DMS153 treated with DMSO at 0.1 percent for 48 hours (cell line): Measurements from ENCODE around the gene DEXI.
A peak's percentile ranks its signal among the peaks of the same experiment; 100 is the strongest.
"Not testable (repeated sequence)": the region's sequence is repeated elsewhere in the genome, so short reads cannot be mapped to it uniquely, and the experiment has no call there.

ENCODE experiments used
- DNase-seq: peaks from one replicate; lab custom pipeline; 2025; ENCODE audit not compliant: unreplicated experiment; lab: John Stamatoyannopoulos, UW

The DEXI gene

DNA sequence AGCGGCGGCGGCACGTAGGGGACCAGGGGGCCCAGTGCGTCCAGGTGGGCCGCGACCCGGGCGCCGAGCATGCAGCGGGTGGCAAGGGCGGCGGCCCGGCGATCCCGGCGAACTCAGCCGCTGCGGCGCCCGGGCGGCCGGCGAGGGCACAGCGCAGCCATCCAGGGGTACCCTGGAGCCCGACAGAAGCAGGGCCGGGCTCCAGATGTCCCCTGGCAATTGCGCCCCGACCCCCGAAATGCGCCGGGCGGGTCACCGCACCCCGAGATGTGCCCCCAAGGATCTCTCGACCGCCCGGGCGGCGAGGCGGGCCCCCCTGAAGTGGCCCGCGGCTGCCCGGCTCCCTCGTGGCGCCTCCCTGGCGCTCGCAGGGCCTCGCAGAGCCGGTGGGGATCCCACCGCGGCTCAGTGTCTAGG is 325 bp downstream of the DEXI start:
- DNase-seq: not testable (repeated sequence)

DNA sequence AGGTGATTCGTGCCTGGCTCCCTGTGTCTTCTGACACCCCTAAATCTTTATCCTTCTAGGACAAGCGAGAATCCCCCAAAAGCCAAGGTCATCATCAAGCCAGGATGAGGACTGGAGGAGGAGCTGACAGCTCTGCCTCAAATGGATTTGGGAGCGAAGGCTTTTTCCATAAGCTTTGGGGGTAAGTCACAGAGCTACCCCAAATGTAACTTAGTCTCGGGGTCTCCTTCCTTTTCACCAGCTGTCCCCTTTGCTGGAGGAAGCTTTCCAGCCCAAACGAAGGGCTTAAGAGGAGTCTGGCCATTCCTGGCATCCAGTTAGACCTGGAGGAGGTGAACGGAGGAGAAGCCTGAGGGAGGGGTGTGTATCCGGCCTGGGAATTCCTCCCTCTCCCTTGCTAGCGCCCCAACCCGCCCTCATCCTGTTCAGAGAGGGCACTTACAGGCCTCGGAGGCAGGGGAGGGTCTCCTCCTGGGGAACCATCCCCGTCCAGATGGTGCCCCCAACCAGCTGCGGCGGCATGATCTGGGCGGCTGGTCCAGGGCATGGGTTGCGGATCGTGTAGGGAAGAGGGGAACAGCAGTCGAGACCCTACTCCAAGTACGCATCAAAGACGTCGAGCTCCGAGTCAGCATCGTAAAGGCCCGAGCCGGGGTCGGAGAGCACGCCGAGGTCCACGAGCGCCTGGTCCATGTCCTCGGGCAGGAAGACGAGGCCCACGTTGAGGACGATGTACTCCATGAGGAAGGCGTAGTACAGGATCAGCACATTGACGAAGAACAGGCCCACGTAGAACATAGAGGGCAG is 938 bp downstream of the DEXI start:
- peak; percentile 8 for DNase-seq

GRCh38 chr16:10940501-10941079 is 1.7 kb downstream of the DEXI start:
- DNase-seq: no peak

GRCh38 chr16:10939649-10940234 is 2.5 kb downstream of the DEXI start:
- DNase-seq: no peak

DNA sequence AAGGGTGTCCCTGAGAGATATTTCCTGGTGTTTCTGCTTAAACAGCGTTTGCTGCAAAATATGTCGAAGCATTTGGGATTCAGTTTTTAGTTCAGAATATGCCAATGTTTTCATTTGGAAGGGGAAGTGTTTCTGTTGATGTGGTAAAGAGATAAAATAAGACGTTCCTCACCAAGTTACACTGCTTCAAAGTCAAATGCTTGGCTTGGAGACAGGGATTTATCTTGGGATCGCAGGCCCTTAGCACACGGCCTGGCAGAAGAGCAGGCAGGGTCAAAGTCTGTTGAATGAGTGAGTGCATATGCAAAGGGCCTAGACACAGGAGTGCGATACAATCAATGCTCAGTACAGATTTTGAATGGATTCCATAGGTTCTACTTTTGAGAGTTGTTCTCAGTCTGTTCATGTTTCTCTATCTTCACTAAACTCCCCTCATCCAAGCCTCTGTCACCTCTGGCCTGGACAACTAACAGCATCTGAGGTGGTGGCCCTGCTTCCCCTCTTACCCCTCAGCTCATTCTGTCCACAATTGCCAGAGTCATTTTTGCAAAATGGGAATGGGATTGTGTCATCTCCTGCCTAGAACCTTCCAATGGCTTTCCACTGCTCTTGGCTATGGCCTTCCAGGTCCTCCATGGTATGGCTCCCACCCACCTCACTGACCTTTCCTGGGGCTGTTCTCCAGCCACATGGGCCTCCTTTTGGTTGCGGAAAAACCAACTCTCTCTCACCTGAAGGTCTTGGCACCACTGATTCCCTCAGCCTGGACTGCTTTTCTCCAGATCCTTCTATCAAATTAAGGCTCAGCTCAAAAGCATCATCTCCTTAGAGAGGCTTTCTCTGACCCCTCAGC is 3.2 kb downstream of the DEXI start:
- no peak for DNase-seq

DNA sequence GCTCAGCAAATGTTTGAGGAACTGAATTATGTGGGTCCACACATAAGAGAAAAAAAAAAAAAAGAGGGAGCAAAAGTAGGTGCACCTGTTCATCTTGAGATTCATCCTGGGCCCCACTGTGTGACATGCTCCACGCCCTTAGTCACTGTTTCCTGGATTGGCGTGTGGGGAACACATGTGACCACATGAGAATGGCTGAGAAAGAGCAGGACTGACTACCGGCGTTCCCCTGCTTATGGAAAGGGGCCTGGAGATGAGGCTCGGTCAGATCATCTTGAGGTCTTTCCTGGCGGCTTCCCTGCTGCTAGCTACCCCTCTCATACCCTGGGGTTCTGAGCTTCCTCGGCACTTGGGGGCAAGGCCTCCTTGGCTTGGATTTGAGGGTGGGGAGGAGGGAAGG is 3.9 kb downstream of the DEXI start:
- DNase-seq: no peak

GRCh38 chr16:10937068-10937859 is 5.0 kb downstream of the DEXI start:
- DNase-seq: no peak

- no peak for DNase-seq
Measured at GRCh38 chr16:10936272-10936984, 5.8 kb downstream of the DEXI start.

DNA sequence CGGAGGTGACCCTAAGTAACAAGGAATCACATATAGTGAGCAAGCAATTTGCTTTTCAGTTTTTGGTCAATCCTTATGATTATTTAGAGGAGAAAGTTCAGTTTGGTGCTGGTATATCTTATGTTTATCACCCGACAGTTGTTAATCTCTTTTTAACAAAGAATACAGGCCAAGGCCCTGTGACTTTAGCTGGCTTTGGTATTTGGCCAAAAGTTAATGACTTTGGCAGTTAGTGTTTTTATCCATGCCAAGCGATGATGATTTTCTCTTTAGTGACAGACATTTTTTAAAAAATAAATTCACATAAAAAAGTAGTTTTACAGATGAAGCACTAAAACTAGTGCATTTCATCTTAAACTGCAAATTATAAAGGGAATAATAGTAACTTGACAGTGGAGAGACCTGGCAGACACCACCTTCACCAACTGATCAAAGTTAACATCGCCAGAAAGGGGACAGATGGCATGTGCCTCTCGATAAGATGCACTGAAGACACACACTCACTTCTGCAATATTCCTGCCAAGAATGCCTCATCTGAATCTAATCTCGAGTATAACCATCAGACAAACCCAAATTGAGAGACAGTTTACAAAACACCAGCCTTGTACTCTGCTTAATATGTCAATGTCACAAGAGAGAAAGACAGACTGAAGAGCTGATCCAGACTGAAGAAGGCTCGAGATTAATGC is 6.9 kb downstream of the DEXI start:
- DNase-seq: no peak

GRCh38 chr16:10934325-10935107 is 7.8 kb downstream of the DEXI start:
- no peak for DNase-seq

DNA sequence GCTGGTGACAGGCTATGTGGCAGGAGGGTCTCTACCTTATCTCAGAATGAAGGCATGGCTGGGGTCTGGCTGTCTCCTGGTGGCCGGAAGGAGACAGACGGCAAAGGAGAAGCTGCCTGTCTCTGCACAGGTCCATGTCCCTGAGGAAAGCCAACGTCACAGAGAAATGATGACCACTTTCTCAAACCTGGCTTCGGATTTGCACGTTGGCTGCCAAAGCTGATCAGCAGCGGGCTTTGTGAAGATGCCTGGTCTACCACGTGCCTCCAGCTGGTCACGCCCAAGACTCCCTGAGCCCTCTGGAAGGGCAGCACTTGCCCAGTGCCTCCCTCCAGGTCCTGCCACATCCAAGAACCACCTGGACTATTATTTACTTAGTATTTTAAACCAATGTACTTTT is 8.4 kb downstream of the DEXI start:
- DNase-seq: no peak

GRCh38 chr16:10932959-10933710 is 9.1 kb downstream of the DEXI start:
- no peak for DNase-seq

DNA sequence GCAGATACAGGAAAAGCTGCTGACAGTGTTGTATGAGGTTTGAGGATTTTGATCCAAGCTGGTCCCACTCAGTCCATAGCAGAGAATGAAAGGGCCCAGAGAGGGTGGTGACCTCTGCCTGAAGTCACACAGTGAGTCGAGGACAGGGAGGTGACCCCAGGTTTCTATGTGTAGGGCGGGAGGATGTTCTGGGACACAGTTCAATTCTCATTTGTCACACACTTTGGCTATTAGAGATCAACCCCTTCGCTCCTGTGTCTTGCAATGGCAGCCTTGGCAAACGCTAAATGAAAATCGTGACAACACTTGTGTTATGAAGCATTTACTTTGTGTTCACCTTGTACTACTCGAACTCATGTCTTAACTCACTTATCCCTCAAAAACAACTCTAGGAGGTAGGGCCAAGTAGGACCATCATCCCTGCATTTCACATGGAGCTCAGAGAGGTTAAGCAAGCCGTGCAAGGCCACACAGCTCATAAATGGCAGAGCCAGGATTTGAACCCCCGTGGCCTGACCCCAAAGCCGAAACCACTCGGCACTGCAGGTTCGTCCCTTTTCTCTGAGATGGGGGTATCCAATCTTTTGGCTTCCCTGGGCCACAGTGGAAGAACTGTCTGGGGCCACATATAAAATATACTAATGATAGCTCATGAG is 10.2 kb downstream of the DEXI start:
- no peak for DNase-seq

- DNase-seq: no peak
Measured at GRCh38 chr16:10931134-10931533, 11.1 kb downstream of the DEXI start.

- no peak for DNase-seq
Measured at GRCh38 chr16:10930755-10931093, 11.5 kb downstream of the DEXI start.

- DNase-seq: peak; percentile 1
Measured at GRCh38 chr16:10929853-10930754, 12.2 kb downstream of the DEXI start.

DNA sequence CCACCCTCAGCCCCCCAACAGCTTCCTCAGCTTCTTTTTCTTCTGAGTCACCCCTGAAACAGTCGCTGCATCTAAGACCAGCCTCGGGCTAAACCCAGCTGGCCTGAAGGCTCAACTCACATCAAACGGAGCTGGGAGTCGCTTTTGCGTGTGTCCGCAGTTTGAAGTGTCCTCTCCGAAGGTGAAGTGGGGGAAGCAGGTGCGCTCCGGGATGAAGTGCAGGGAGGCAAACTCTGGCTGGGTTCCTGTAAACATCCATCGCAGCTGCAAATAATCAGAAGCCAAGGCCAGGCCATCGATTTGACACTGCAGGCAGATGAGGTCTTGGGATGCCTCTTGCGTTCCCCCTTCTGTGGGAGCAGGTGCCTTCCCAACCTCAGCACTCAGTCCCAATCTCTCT is 13.2 kb downstream of the DEXI start:
- DNase-seq: peak; percentile 37
